IPS-15b (cell line): Measurements from ENCODE around the gene AGFG2.
"Not testable (repeated sequence)": the region's sequence is repeated elsewhere in the genome, so short reads cannot be mapped to it uniquely, and the experiment has no call there.

Experiments
- H3K27me3 ChIP-seq: one replicate; pipeline ENCODE4 v1.6.1; 2013; ENCODE audit warnings: low read length; ENCODE audit not compliant: control insufficient read depth, insufficient read depth
- H3K36me3 ChIP-seq: one replicate; pipeline ENCODE4 v1.6.1; 2013; ENCODE audit warnings: low read length; ENCODE audit not compliant: control insufficient read depth, insufficient read depth
- H3K4me1 ChIP-seq: one replicate; pipeline ENCODE4 v1.6.1; 2013; ENCODE audit warnings: mild to moderate bottlenecking, low read length; ENCODE audit not compliant: control insufficient read depth, insufficient read depth
- H3K4me3 ChIP-seq: one replicate; pipeline ENCODE4 v1.5.1; 2013; ENCODE audit warnings: low read depth, low read length
- H3K9ac ChIP-seq: one replicate; pipeline ENCODE4 v1.6.1; 2013; ENCODE audit warnings: low read depth, mild to moderate bottlenecking, low read length
- H3K9me3 ChIP-seq: one replicate; pipeline ENCODE4 v1.6.1; 2013; ENCODE audit warnings: mild to moderate bottlenecking, low read length; ENCODE audit not compliant: control insufficient read depth, insufficient read depth

Gene AGFG2

DNA sequence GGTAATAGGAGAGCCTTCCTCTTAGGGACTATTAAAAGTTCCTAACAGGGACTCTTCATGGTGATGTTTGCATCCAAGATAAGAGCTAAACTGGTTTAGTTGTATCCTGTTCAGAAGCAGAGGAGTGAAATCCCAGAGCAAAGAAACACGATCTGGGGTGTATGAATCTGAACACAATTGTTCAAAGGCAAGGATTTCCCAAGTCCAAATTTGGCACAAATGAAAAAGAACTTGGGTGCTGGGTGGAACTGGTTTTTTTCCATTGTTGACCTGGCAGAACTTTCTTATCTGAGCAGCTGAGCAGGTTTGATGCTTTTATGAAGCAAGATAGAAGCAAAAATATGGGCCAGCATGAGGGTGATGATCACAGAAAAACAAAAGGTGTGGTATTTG is 6.0 kb downstream of the AGFG2 start:
- Histone ChIP-seq H3K27me3 (peaks cover 4% of the 10 kb centered on the region), H3K4me1 (peaks cover 36% of the 10 kb centered on the region), H3K9me3 (no peaks in the 10 kb centered on the region), H3K36me3 (no peaks in the 10 kb centered on the region), H3K9ac (no peak overlapping the region), H3K4me3 (no peak overlapping the region)

DNA sequence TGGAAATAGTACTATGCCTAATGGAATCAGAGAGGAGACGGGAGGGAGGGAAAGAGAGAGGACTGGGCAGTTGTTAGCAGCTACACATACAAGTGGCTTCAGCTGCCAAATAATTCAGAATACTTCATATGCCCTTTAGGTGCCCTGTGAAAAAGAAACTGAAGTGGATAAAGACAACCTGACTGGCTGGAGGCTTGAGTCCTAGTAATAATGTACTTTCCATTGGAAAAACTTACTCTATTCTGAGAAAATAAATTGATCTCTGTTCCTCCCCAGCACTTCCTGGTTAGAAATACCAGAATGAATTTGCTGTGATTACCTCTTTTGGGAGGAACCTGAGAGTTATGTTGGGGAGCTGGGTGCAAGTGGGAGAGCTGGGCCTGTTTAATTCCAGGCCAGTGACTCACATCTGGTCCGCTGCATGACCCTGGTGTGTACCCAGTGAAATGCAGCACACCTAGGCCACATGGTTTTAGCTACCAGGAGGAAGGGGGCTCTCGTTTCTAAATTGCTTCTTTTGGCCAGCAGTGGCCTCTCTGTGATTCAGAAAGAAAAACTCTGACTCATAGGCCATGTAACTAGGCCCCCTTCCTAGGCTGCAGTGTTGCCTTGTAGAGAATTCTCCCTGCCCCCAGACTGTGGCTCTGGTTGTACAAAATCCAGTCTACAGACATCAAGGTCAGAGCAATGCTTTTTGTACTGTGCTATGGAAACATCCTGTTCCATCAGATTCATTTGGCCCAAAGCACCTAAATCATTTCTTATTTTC is 6.5 kb downstream of the AGFG2 start:
- H3K9me3 ChIP-seq: no peaks in the 10 kb centered on the region
- H3K4me1 ChIP-seq: peaks cover 33% of the 10 kb centered on the region
- H3K4me3 ChIP-seq: no peak overlapping the region
- H3K27me3 ChIP-seq: no peaks in the 10 kb centered on the region
- H3K36me3 ChIP-seq: no peaks in the 10 kb centered on the region
- no peak overlapping the region for H3K9ac ChIP-seq

DNA sequence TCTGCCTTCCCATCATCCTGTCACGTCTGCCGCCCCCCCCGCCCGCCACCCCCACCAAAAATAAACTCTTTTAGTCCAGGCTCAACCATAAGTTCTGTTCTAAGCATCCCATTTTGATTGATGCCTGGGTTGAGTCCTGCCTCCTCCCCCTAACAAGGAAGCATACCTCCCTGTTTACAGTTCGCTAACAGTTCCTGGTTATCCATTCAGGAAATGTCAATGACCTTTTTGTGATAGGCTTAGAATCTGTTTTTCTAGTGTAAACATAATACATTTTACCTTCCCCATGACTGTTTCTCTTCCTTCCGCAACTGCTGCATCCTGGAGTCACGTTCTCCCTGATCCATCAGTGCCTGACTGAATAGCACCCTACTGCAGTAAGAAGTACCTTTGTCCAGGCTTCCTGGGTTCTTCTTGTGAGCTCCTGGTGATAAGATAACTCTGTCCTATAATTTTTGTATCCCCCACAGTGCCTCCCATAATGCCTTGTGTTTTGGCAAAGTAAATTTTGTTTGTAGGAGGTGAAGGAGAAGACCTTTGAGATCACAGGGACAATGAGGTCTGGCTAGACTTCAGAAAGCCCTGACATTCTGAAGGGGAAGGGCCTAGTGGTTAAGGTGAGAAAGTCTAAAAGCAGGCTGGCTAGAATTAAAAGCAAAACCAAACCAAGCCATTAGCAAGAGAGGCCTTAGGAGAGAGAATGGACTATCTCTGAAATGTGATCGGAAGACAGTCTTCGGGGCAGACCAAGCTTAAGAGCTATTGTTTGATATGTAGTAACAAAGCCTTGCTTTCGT is 7.3 kb downstream of the AGFG2 start:
- H3K27me3 ChIP-seq: no peaks in the 10 kb centered on the region
- H3K9ac ChIP-seq: no peak overlapping the region
- peaks cover 29% of the 10 kb centered on the region for H3K4me1 ChIP-seq
- no peaks in the 10 kb centered on the region for H3K9me3 ChIP-seq
- H3K36me3 ChIP-seq: no peaks in the 10 kb centered on the region
- H3K4me3 ChIP-seq: no peak overlapping the region

DNA sequence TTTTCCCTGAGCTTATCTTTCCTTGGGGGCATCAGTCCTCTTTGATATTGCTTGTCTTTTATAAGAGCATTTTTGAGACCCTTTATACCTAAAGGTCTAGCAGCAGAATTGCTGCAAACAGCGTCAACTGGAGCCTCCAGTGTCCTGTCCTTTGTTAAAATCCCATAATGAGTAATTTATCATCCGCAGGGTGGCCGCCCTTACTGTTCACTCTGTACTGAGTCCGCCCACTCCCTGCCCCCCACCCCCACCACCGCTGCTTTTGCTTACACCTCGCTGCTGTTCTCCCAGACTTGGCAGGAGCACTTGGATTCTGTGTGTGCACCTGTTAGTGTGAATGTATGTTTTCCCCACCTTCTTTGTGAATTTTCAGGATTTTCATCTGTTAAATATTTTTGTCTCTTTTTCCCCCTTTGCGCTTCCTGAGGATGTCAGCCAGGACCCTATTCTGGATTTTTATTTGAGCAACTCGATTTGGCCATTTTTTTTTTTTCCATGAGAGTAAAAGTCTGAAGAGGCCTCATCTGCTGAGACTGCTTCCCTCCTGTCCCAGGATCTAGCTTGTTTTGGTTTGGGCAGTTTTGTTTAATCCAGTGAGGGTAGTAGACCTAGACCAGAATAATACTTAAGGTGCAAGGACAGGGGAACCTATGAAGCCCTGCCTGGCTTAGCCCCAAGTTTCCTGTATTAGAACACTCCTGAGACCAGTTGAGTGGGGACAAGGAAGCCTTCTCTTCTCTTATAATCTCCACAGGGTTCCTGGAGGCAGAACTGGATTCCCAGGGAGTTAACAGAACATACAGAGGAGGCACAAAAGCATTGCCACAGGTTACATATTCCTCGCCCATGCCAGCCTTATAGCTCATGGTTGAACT is 8.2 kb downstream of the AGFG2 start:
- Histone ChIP-seq H3K4me3 (no peak overlapping the region), H3K36me3 (no peaks in the 10 kb centered on the region), H3K9me3 (no peaks in the 10 kb centered on the region), H3K27me3 (no peaks in the 10 kb centered on the region), H3K9ac (no peak overlapping the region), H3K4me1 (peaks cover 29% of the 10 kb centered on the region)

DNA sequence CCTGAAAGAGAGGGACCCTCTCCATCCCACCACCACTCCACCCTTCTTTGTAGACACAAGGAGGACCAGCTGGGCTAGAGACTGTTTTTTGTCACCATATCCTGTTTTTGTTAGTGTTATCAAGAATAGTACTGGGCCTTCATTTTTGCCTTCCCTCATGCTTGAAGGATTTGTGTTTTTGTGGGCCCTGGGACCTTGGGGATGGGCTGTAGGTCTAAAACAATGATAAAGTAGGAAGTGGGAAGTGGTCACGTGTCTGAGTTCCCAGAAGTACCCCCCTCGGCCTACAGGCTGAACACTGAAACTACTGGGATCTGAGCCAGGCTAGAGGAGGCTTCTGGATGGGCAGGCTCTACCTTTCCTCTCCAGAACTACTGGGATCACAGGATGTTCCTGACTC is 8.9 kb downstream of the AGFG2 start:
- Histone ChIP-seq H3K9ac (no peak overlapping the region), H3K4me1 (peaks cover 24% of the 10 kb centered on the region), H3K4me3 (no peak overlapping the region)

DNA sequence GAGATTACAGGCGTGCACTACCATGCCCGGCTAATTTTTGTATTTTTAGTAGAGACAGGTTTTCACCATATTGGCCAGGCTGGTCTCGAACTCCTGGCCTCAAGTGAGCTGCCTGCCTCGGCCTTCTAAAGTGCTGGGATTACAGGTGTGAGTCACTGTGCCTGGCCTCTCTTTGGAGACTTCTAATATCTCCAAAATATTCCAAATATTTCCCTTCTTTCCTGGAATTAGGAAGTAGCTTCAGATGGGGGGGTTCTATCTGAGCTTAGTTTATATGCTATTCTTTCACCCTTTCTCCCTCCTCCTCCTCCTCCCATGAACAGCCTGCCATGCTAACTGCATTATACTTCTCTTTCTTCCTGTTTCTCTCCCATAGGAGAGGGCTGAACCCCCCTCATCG is 9.4 kb downstream of the AGFG2 start:
- H3K27me3 ChIP-seq, H3K4me3 ChIP-seq, H3K9ac ChIP-seq, H3K9me3 ChIP-seq, H3K36me3 ChIP-seq: not testable (repeated sequence)
- peaks cover 21% of the 10 kb centered on the region for H3K4me1 ChIP-seq

More for the DNA sequence above, 8.9 kb downstream of the AGFG2 start:
- Histone ChIP-seq H3K36me3 (peaks cover under 1% of the 10 kb centered on the region), H3K9me3 (no peaks in the 10 kb centered on the region), H3K27me3 (no peaks in the 10 kb centered on the region)

DNA sequence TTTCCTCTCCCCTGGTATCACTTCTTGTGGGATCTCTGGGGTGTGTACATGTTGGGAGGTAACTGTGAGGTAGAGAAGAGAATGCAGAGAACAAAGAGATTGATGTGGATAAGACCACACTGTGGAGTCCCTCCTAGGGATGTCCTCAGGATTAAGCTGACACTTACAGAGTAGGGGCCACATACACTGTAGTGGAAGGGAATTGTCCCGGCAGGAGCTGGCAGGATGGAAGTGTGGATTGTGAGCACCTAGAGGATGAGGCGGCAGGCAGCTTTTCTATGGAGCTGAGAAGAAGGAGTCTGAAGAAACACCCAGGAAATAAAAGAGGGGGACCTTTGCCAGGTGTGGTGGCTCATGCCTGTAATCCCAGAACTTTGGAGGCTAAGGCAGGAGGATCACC is 13.5 kb downstream of the AGFG2 start:
- Histone ChIP-seq H3K4me1 (no peaks in the 10 kb centered on the region), H3K4me3 (no peak overlapping the region), H3K36me3 (peaks cover 11% of the 10 kb centered on the region), H3K27me3 (no peaks in the 10 kb centered on the region), H3K9ac (no peak overlapping the region), H3K9me3 (no peaks in the 10 kb centered on the region)

DNA sequence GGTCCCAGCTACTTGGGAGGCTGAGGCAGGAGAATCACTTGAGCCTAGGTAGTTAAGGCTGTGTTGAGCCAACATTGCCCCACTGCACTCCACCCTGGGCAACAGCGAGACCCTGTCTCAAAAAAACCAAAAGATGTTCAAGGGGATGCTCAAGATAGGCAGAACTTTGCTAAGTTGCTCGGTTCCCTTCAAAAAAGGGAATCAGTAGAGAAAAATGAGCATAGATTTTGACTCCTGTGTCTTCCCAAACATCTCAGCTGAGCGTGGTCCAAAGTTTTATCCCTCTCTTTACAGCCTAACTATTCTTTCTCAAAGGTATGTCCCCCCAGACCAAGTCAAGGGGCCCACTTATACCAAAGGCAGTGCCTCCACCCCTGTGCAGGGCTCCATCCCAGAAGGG is 14.0 kb downstream of the AGFG2 start:
- H3K4me1 ChIP-seq: no peaks in the 10 kb centered on the region
- no peaks in the 10 kb centered on the region for H3K9me3 ChIP-seq
- H3K4me3 ChIP-seq: no peak overlapping the region
- peaks cover 11% of the 10 kb centered on the region for H3K36me3 ChIP-seq
- H3K9ac ChIP-seq: no peak overlapping the region
- H3K27me3 ChIP-seq: no peaks in the 10 kb centered on the region

DNA sequence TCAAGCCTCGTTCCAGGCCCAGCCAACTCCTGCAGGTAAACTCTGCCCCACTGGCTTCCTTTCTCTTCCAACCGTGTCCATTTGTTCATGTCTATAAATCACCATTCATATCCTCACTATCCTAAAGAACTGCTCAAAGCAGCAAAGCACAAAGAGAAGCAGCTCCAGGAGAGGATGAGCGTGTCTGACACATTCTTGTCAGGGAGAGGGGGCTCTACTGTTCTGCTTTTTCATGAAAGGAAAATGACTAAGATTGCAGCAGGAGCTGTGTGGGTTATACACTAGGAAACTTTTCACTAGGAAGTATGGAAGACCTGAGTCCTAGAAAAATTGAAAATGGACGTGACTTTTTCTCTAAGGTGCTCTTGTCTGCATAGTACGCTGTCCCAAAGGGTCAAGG is 16.7 kb downstream of the AGFG2 start:
- no peaks in the 10 kb centered on the region for H3K27me3 ChIP-seq
- no peaks in the 10 kb centered on the region for H3K4me1 ChIP-seq
- H3K36me3 ChIP-seq: peaks cover 11% of the 10 kb centered on the region
- H3K4me3 ChIP-seq: no peak overlapping the region
- no peak overlapping the region for H3K9ac ChIP-seq
- H3K9me3 ChIP-seq: no peaks in the 10 kb centered on the region

DNA sequence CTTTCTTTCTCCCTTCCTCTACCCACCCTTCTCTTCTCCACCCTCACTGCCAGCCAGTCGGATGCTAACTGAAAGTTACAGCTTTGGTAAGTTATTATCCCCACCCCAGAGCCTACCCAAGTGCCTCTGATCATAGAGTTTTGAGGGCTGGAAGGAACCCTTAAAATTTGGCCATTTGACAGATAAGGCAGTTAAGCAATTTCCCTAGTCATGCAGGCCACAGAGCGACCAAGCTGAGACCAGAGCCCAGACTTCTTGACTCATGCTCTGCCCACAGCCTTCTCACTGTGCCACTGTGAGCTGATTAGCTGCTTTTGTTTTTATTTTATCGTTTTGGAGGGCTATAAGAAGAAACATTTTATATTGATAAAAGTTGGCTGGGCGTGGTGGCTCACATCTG is 17.5 kb downstream of the AGFG2 start:
- no peaks in the 10 kb centered on the region for H3K4me1 ChIP-seq
- H3K27me3 ChIP-seq: no peaks in the 10 kb centered on the region
- H3K36me3 ChIP-seq: peaks cover 11% of the 10 kb centered on the region
- no peak overlapping the region for H3K4me3 ChIP-seq
- H3K9me3 ChIP-seq: no peaks in the 10 kb centered on the region
- no peak overlapping the region for H3K9ac ChIP-seq

DNA sequence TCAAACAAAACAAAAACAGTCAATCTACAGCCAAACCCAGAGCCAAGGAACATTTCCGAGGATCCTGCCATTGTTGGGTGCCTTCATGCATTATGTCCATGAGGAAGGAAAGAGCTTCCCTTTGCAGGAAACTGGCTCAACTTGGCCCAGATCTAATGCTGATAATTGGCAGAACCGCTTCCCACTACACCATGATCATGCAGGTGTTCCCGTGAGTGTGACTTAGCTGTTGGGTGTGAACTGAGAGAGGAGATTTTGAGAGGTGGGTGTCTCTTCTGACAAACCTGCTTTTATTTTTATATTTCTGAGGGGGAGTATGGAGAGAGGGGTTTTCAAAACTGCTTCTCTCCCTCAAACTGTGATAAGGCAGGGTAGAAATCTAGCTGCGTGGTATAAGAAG is 20.1 kb downstream of the AGFG2 start:
- H3K27me3 ChIP-seq: no peaks in the 10 kb centered on the region
- H3K36me3 ChIP-seq: peaks cover 15% of the 10 kb centered on the region
- peaks cover 2% of the 10 kb centered on the region for H3K4me1 ChIP-seq
- H3K9ac ChIP-seq: no peak overlapping the region
- no peak overlapping the region for H3K4me3 ChIP-seq
- H3K9me3 ChIP-seq: no peaks in the 10 kb centered on the region
